ENCODE data around the gene INO80B. TPM values are rescaled to one million over a fixed set of nuclear protein-coding genes. Genes with fewer than 3 reads are reported as not detected.

Gene INO80B
- polyA plus RNA-seq, 1 of the 3 experiments (the other 2 are of a cell fraction): 41.7 TPM

DNA sequence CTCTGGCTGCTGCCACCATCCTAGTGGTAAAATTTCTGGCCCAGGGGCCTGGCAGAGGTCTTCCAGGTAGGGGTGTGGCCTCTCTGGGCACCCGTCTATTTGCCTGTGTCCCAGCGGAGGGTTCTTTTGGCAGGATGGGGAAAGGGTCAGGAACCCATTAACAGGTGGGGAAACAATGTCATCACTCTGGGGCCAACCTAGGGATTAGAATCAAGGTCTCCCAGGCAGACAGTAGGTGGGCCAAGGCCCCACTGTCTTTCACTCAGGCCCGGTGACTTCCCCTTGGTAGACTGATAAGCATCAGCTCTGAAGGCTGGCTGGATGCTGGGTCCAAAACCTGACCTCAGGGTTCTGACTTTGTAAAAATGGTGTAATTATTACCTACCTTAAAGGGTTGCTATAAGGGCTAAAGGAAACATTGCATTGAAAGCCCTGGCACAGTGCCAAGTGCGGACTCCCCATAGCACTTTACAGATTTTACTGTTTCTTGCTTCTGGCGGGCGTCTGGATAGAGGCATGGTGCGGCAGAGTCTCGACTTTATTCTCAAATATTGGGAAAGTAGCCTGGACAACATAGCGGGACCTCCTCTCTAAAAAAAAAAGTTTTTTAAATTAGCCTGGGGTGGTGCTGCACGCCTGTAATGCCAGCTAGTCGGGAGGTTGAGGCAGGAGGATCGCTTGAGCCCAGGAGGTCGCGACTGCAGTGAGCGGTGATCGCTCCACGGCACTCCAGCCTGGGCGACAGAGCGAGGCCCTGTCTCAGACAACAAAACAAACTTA is 42.3 kb downstream of the INO80B start:
- no peaks in the 10 kb centered on the region for H3K9me3 ChIP-seq
- no peak overlapping the region for H3K9ac ChIP-seq
- no peak overlapping the region for H3K4me3 ChIP-seq (ENCODE audit: low read depth in 2 of 2, low read length in 1 of 2)
- POLR2A ChIA-PET: interaction anchor here (0.6 kb wide), 1 partner anchor 14 kb away, joined by 3 read pairs; the partner anchor contains the start of genes CCDC142 and TTC31
- peaks cover 0 to 22% of the 10 kb centered on the region in 2 experiments; a peak in 1 of 4 replicates for H3K4me1 ChIP-seq (ENCODE audit: control insufficient read depth in 1 of 2, insufficient read depth in 2 of 2, low read depth in 1 of 2, low read length in 1 of 2)
- WGBS (ENCODE audit: low lambda C conversion rate): 87% methylated on average over 17 of the region's 19 CpGs
- no peaks in the 10 kb centered on the region for H3K27me3 ChIP-seq (ENCODE audit: insufficient read depth)
- no peaks in the 10 kb centered on the region for H4K20me1 ChIP-seq (ENCODE audit: insufficient read depth)
- no peak overlapping the region for H3K27ac ChIP-seq (ENCODE audit: low read depth in 2 of 2, low read length in 1 of 2)
- H2AFZ ChIP-seq (ENCODE audit: low read depth): no peak overlapping the region
- TF ChIP-seq JUND (IDR thresholded peaks at IDR 0.05) (no peak), NRF1 (IDR thresholded peaks at IDR 0.05; ENCODE audit: low read depth, low read length) (no peak), NFIC (IDR thresholded peaks at IDR 0.05; ENCODE audit: borderline replicate concordance) (peak; percentile 68)
- peaks cover 3% of the 10 kb centered on the region for H3F3A ChIP-seq (replicated peaks; ENCODE audit: insufficient read depth)
- peaks cover 0 to 23% of the 10 kb centered on the region in 2 experiments for H3K36me3 ChIP-seq (replicated peaks in 1 of 2; ENCODE audit: control insufficient read depth in 1 of 2, insufficient read depth in 2 of 2, low read length in 1 of 2)
- no peaks in the 10 kb centered on the region for H3K9me2 ChIP-seq
- H3K79me2 ChIP-seq (ENCODE audit: insufficient read depth): no peaks in the 10 kb centered on the region
- CTCF ChIA-PET: interaction anchor here (2.8 to 4.6 kb wide), 2 partner anchors 10 to 15 kb away, joined by 12 to 32 read pairs; partner anchors contain the start of genes CCDC142, PCGF1 and TTC31
- no peak overlapping the region for H3K4me2 ChIP-seq
- DNase-seq: no peak

DNA sequence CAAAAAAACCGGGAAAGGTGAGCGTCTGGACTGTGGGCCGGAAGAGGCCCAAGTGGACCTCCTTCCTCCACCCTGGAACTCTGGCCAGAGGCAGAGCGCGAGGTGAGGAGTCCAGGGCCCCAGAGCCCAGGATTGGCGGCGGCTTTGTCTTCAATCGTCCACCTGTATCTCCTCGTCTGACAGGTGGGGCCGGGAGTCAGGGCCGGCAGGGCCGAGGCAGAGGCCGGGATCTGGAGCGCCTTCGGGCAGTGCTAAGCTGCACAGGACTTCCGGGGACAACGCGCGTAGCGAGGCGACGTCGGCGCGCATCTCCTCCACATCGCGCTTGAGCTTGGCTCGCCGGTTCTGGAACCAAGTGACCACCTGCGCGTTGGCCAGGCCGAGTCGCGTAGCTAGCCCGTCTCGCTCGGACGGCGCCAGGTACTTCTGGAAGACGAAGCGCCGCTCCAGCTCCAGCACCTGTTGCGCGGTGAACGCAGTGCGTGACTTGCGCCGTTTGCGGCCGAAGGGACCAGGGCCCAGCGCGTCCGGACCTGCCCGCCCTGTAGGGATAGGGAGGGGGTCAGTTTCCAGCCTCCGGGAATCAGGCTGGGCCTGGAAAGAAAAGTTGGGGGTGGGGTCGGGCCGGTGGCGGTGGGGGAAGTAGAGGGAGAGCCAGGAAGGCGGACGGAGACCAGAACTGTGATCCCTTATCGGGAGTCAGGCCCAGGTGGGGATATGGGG is 43.1 kb downstream of the INO80B start:
- H3K4me3 ChIP-seq (ENCODE audit: low read depth in 2 of 2, low read length in 1 of 2): no peak overlapping the region

DNA sequence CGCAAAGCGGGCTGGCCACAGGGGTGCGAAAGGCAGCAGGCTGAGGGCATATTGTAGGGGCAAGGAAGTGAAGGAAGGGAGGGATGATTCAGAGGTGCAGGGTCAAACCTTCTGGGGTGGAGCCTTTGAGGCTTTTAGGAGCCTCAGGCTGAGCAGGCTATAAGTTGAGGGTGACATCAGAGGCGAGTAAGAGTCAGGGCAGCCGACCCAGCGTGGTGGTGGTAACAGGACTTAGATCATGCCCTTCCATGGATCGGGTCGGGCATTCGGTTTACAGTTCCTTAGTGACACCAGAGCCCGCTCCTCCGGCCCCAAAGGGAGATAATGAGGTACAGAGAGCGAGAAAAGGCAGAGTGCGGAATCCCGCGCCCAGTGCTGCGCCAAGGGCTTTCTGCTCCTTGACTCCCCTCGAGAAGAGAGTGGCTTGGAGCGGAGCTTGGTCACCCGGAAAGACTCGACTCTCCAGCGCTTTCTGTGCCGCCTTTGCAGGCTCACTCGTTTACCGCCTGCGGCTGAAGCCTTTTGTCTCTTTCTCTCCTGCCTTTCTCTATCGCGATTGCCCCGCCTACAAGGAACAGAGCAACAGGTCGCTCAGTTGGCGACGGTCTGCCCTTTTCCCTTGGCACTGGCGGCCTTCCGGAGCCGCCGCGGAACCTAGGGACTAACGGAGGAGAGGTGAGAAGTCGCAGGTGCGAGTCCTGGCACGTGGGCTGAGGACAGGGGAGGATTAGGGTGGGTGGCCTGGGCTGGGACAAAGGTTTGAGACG is 43.8 kb downstream of the INO80B start:
- peak overlapping the region in 1 of 2 experiments; percentile 24; a peak in 2 of 4 replicates for H3K4me3 ChIP-seq (ENCODE audit: low read depth in 2 of 2, low read length in 1 of 2)
- 47% methylated on average over 41 of the region's 41 CpGs for WGBS (ENCODE audit: low lambda C conversion rate)
- no peaks in the 10 kb centered on the region for H3K27me3 ChIP-seq (ENCODE audit: insufficient read depth)
- peak overlapping the region; percentile 26; the same call in 1 of the 2 replicates for H3K4me2 ChIP-seq
- peaks cover 3% of the 10 kb centered on the region for H3F3A ChIP-seq (replicated peaks; ENCODE audit: insufficient read depth)
- no peaks in the 10 kb centered on the region for H4K20me1 ChIP-seq (ENCODE audit: insufficient read depth)
- no peaks in the 10 kb centered on the region for H3K9me3 ChIP-seq
- peak overlapping the region; percentile 72 for H2AFZ ChIP-seq (ENCODE audit: low read depth)
- H3K9ac ChIP-seq: no peak overlapping the region
- H3K36me3 ChIP-seq (replicated peaks in 1 of 2; ENCODE audit: control insufficient read depth in 1 of 2, insufficient read depth in 2 of 2, low read length in 1 of 2): peaks cover 0 to 8% of the 10 kb centered on the region in 2 experiments
- ChIA-PET CTCF (interaction anchor here (3.1 to 3.7 kb wide), 2 partner anchors 15 to 88 kb away, joined by 19 to 21 read pairs; partner anchors contain the start of genes CCDC142 and TTC31), POLR2A (no interaction called here)
- H3K9me2 ChIP-seq: no peaks in the 10 kb centered on the region
- H3K27ac ChIP-seq (ENCODE audit: low read depth in 2 of 2, low read length in 1 of 2): no peak overlapping the region
- peaks cover 0 to 22% of the 10 kb centered on the region in 2 experiments; a peak in 1 of 4 replicates for H3K4me1 ChIP-seq (ENCODE audit: control insufficient read depth in 1 of 2, insufficient read depth in 2 of 2, low read depth in 1 of 2, low read length in 1 of 2)
- DNase-seq: peak; percentile 49
- H3K79me2 ChIP-seq (ENCODE audit: insufficient read depth): no peaks in the 10 kb centered on the region
- TF ChIP-seq ELF1 (IDR thresholded peaks at IDR 0.05) (no peak), FOSL2 (IDR thresholded peaks at IDR 0.05; ENCODE audit: borderline replicate concordance, low read depth) (no peak), FOXM1 (IDR thresholded peaks at IDR 0.05; ENCODE audit: low read depth) (no peak), TEAD4 (IDR thresholded peaks at IDR 0.05; ENCODE audit: borderline replicate concordance, insufficient read depth) (no peak), FOXJ3 (CRISPR knock-in tag; IDR thresholded peaks at IDR 0.05) (no peak), TCF12 (IDR thresholded peaks at IDR 0.05) (no peak), EP300 (IDR thresholded peaks at IDR 0.05; ENCODE audit: borderline replicate concordance in 1 of 2, low read depth in 1 of 2, low read length in 1 of 2) (no peak), RFX5 (IDR thresholded peaks at IDR 0.05; ENCODE audit: low read length) (no peak), RCOR1 (IDR thresholded peaks at IDR 0.05; ENCODE audit: low read length) (no peak)
- TF ChIP-seq, protein P1, sequence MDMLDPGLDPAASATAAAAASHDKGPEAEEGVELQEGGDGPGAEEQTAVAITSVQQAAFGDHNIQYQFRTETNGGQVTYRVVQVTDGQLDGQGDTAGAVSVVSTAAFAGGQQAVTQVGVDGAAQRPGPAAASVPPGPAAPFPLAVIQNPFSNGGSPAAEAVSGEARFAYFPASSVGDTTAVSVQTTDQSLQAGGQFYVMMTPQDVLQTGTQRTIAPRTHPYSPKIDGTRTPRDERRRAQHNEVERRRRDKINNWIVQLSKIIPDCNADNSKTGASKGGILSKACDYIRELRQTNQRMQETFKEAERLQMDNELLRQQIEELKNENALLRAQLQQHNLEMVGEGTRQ (IDR thresholded peaks at IDR 0.05; ENCODE audit: borderline replicate concordance, low read depth, low read length): no peak
- TF ChIP-seq, protein P2, sequence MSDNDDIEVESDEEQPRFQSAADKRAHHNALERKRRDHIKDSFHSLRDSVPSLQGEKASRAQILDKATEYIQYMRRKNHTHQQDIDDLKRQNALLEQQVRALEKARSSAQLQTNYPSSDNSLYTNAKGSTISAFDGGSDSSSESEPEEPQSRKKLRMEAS (IDR thresholded peaks at IDR 0.05; ENCODE audit: low read depth): no peak
- TF ChIP-seq, protein P3, sequence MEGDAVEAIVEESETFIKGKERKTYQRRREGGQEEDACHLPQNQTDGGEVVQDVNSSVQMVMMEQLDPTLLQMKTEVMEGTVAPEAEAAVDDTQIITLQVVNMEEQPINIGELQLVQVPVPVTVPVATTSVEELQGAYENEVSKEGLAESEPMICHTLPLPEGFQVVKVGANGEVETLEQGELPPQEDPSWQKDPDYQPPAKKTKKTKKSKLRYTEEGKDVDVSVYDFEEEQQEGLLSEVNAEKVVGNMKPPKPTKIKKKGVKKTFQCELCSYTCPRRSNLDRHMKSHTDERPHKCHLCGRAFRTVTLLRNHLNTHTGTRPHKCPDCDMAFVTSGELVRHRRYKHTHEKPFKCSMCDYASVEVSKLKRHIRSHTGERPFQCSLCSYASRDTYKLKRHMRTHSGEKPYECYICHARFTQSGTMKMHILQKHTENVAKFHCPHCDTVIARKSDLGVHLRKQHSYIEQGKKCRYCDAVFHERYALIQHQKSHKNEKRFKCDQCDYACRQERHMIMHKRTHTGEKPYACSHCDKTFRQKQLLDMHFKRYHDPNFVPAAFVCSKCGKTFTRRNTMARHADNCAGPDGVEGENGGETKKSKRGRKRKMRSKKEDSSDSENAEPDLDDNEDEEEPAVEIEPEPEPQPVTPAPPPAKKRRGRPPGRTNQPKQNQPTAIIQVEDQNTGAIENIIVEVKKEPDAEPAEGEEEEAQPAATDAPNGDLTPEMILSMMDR (IDR thresholded peaks at IDR 0.05): no peak

More for the DNA sequence above, 43.1 kb downstream of the INO80B start:
- 71% methylated on average over 53 of the region's 61 CpGs for WGBS (ENCODE audit: low lambda C conversion rate)
- H3K36me3 ChIP-seq (replicated peaks in 1 of 2; ENCODE audit: control insufficient read depth in 1 of 2, insufficient read depth in 2 of 2, low read length in 1 of 2): peaks cover 0 to 15% of the 10 kb centered on the region in 2 experiments
- no peak overlapping the region for H3K9ac ChIP-seq
- no peak overlapping the region for H2AFZ ChIP-seq (ENCODE audit: low read depth)
- ChIA-PET CTCF (interaction anchor here (2.8 to 4.6 kb wide), 3 partner anchors 9 to 89 kb away, joined by 12 to 32 read pairs (median 19); partner anchors contain the start of genes CCDC142, PCGF1 and TTC31), POLR2A (no interaction called here)
- DNase-seq: peak; percentile 35
- no peaks in the 10 kb centered on the region for H4K20me1 ChIP-seq (ENCODE audit: insufficient read depth)
- no peaks in the 10 kb centered on the region for H3K9me2 ChIP-seq
- no peak overlapping the region for H3K4me2 ChIP-seq
- H3K4me1 ChIP-seq (ENCODE audit: control insufficient read depth in 1 of 2, insufficient read depth in 2 of 2, low read depth in 1 of 2, low read length in 1 of 2): peaks cover 0 to 22% of the 10 kb centered on the region in 2 experiments; a peak in 1 of 4 replicates
- H3K27me3 ChIP-seq (ENCODE audit: insufficient read depth): no peaks in the 10 kb centered on the region
- peaks cover 3% of the 10 kb centered on the region for H3F3A ChIP-seq (replicated peaks; ENCODE audit: insufficient read depth)
- H3K27ac ChIP-seq (ENCODE audit: low read depth in 2 of 2, low read length in 1 of 2): no peak overlapping the region
- H3K9me3 ChIP-seq: no peaks in the 10 kb centered on the region
- TF ChIP-seq POLR2AphosphoS5 (IDR thresholded peaks at IDR 0.05; ENCODE audit: low read depth, low read length): 0 out of 2 replicates have a peak, but pooled peaks have one; percentile 18
- no peak for TF ChIP-seq NRF1 (IDR thresholded peaks at IDR 0.05; ENCODE audit: low read depth, low read length)
- no peaks in the 10 kb centered on the region for H3K79me2 ChIP-seq (ENCODE audit: insufficient read depth)
